ENCODE results near the gene GPR137.
"Not testable (repeated sequence)": the region's sequence is repeated elsewhere in the genome, so short reads cannot be mapped to it uniquely, and the experiment has no call there.

The GPR137 gene

DNA sequence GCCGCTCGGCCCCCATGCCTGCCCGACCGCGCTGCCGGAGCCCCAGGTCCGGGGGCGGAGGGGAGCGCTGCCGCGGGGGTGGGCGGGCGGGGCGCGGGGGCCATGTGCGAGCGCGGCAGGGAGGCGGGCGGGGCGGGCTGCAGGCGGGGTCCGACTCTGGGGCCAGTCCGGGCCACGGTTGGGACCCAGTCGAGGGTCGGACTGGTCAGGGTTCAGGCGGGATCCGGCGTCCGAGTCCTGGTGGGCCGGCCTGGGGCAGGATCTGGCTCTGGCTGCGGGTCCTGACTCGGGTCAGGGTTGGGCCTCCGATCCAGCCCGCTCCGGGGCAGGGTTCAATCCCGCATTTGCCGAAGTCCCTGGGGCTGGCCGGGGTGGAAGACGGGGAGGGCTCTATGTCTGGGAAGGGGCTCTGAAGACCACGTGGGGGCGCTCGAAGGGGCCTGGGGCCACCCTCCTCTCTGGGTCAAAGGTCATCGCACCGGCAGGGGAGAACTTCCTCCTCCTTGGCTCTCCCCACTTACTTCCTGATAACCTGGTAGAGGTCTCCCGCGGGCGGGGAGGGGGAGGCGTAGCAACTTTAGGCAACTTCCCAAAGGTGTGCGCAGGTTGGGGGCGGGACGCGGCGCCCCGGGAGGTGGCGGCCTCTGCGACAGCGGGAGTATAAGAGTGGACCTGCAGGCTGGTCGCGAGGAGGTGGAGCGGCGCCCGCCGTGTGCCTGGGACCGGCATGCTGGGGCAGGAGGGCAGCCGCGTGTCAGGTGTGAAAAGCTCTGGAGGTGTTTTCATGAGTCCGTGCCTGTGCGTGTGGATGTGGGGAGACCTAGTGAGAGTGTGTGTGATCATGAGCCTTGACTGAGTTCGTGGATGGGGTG, 20.3 kb downstream of the GPR137 start:
- DNase-seq, result no peak

DNA sequence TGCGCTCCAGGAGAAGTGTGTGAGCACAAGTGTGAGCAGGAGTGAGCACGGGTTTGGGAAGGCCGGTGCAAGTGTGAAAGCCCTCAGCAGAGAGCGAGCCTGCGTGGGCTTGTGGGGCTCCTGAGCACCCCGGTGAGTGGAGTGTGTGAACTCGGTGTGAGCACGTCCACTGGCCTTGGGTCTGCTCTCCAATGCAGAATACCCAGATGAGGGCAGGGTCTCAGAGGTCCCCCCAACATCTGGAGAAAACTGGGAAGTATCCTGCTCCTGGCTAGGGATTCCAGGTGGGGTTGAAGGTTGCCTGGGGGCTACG, 20.9 kb downstream of the GPR137 start:
- DNase-seq, result no peak

DNA sequence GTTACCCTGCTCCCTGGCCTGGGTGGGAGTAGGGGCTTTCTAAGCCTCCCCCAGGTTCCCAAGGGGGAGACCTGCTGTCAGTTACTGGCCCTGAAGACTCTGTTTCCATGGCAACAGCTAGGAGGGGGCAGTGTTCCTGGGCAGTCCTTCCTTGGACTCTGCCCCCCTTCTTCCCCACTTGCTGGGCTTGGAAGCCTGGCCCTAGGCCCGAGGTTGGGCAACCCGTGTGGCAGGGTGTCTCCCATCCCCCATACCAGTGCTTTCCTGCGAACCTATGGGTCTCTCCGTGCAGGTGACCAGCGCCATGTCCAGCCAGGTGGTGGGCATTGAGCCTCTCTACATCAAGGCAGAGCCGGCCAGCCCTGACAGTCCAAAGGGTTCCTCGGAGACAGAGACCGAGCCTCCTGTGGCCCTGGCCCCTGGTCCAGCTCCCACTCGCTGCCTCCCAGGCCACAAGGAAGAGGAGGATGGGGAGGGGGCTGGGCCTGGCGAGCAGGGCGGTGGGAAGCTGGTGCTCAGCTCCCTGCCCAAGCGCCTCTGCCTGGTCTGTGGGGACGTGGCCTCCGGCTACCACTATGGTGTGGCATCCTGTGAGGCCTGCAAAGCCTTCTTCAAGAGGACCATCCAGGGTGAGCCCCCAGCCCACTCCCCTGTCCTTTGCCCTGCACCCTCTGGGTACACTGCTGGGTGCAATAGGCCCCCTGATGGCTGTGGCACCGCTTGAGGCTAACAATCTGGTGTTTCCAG, 21.4 kb downstream of the GPR137 start:
- DNase-seq, result no peak

GRCh38 chr11:64307795-64308194, 22.1 kb downstream of the GPR137 start:
- not testable (repeated sequence) for DNase-seq

DNA sequence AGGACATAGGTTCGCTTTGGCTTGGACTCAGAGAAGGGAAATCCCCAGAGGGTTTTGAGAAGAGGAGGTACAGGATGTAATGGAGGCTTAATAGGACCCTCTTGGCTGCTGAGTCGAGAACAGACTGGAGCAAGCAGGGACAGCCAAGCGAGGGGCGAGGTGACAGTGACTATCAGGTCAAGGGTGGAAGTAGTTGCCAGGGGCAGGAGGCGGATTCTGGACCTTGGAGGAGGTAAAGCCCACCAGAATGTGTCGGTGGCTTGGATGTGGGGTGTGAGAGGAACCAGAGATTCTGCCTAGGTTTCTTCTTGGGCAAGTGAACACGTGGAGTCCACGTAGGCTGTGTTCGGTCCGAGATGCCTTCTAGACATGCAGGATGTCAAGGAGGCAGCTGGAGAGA, 27.3 kb downstream of the GPR137 start:
- DNase-seq, result no peak

- DNase-seq, result no peak
These were observed 28.0 kb downstream of the GPR137 start for GRCh38 chr11:64313491-64314145.

GRCh38 chr11:64314146-64314804, 28.6 kb downstream of the GPR137 start:
- no peak for DNase-seq

- DNase-seq, result no peak
These were observed 29.3 kb downstream of the GPR137 start for GRCh38 chr11:64314805-64315561.

DNA sequence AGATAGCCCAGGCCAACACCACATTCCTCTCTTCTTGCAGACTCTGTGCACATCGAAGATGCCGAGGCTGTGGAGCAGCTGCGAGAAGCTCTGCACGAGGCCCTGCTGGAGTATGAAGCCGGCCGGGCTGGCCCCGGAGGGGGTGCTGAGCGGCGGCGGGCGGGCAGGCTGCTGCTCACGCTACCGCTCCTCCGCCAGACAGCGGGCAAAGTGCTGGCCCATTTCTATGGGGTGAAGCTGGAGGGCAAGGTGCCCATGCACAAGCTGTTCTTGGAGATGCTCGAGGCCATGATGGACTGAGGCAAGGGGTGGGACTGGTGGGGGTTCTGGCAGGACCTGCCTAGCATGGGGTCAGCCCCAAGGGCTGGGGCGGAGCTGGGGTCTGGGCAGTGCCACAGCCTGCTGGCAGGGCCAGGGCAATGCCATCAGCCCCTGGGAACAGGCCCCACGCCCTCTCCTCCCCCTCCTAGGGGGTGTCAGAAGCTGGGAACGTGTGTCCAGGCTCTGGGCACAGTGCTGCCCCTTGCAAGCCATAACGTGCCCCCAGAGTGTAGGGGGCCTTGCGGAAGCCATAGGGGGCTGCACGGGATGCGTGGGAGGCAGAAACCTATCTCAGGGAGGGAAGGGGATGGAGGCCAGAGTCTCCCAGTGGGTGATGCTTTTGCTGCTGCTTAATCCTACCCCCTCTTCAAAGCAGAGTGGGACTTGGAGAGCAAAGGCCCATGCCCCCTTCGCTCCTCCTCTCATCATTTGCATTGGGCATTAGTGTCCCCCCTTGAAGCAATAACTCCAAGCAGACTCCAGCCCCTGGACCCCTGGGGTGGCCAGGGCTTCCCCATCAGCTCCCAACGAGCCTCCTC, 30.2 kb downstream of the GPR137 start:
- not testable (repeated sequence) for DNase-seq

DNA sequence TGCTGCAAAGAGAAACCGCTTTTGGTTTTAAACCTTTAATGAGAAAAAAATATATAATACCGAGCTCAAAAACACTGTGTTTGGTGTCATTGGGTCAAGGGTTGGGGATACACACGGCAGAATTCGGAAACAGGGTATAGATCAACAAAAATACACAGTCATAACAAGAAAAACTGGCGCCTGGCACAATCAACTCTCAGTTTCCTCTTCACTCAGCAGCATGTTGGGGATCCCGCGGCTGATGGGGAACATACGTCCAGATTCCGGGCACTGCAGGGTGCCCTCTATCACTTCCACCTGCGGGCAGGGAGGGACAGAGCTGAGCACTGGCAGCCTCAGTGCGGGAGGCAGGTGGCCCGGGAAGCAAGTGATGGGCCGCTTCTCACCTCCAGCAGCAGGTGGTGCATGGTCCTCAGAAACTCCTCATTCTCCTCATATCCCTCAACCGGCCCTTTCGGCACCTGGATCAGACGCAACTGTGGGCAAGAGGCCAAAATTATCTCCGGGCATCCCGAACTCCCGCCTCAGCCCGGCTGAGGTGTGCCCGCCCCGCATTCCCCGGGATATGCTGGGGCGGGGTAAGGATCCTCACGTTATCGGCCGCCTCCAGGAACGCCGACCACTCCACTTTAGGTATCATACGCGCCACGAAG, 31.1 kb downstream of the GPR137 start:
- DNase-seq, result no peak

GRCh38 chr11:64317325-64317960, 31.8 kb downstream of the GPR137 start, which contains the start of gene TRMT112:
TSS of gene TRMT112 (minus strand) at chr11:64317559. CDS start at chr11:64317526, 33 bp downstream.
- DNase-seq, result peak; percentile 84 to 90

- DNase-seq, result peak; percentile 85 to 93
These were observed 32.5 kb downstream of the GPR137 start, which contains the start of gene PRDX5 for GRCh38 chr11:64317961-64318765. TSS of gene PRDX5 (plus strand) at chr11:64318121. CDS start at chr11:64318216, 95 bp downstream.

GRCh38 chr11:64318766-64319761, 33.4 kb downstream of the GPR137 start:
- no peak for DNase-seq

DNA sequence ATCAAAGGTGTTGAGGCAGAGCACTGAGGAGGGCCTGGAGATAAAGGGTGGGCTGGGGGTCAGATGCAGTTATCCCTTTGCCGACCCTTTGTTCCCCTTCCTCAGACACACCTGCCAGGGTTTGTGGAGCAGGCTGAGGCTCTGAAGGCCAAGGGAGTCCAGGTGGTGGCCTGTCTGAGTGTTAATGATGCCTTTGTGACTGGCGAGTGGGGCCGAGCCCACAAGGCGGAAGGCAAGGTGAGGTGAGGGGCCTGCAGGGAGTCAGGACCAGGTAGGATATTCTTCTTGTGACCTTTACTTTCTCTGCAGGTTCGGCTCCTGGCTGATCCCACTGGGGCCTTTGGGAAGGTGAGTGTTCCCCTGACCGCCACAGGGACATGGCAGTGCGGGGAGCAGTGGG, 34.9 kb downstream of the GPR137 start:
- no peak for DNase-seq

GRCh38 chr11:64321026-64321425, 35.4 kb downstream of the GPR137 start:
- DNase-seq, result no peak

- no peak for DNase-seq
These were observed 35.9 kb downstream of the GPR137 start for GRCh38 chr11:64321533-64321932.

DNA sequence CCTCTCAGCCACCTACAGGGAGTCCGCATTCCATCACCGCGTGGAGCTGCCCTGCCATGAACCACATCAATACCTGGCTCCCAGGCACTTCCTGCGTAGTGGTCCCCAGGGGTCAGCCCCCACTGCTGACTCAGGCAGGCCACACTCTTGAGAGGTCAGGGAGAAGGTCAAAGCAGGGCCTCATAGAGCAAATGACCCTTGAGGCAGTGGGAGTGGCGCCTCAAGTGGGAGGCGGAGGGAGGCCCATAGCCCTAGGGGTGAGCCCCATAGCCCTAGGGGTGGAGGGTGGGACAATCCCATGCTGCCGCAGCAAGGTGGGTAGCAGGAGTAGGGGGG, 37.2 kb downstream of the GPR137 start:
- no peak for DNase-seq

DNA sequence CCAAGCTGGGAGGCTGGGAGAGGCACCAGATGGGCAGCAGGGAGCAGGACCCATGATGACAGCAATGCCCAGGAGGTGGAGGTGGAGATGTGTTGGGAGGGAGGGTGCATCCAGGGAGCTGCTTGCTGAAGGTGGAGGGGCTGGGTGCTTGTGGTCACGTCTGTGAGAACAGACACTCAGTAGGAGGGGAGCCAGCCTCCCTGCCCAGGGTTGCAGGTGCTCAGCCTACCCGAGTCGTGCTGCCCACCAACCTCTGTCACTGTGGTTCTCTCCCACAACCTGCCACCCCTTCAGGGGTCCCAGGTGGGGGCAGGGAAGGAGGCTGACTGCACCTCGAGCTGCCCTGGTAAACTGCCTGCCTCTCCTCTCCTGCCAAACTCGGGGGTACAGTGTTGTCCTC, 37.7 kb downstream of the GPR137 start:
- DNase-seq, result no peak

Data from NCI-H187 (cell line).